ENCODE data around the gene TPT1.
A peak's percentile ranks its signal among the peaks of the same experiment; 100 is the strongest.

TPT1 gene

GRCh38 chr13:45374917-45375316, 33.9 kb upstream of the TPT1 start:
- DNase-seq (no peak), ATAC-seq (replicated peaks) (no peak)
- Mint-ChIP-seq H3K4me1 (peaks cover 5 to 10% of the 10 kb centered on the region in 2 donors), H3K27ac (no peak overlapping the region), H3K9me3 (no peaks in the 10 kb centered on the region), H3K27me3 (no peaks in the 10 kb centered on the region), H3K36me3 (peaks cover 5 to 17% of the 10 kb centered on the region in 2 donors), H3K4me3 (no peak overlapping the region)

DNA sequence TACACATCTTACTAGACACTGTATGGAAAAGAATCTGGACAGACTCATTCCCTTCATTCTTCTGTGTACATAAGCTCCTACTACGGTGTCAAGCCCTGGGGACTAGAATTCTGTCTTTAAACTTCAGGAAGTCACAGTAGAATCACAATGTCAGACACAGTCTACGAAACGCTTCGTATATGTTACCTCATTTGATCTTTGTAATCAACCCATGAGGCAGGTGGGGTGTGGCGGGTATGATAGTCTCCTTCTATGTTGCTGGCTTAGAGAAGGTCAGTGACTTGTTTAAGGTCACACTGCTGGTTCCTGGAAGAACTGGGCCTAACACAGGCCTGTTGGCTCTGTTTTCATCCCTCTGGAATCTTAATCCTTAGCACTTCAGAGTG, 32.2 kb upstream of the TPT1 start:
- Mint-ChIP-seq H3K27ac (no peak overlapping the region), H3K27me3 (no peaks in the 10 kb centered on the region), H3K36me3 (peaks cover 7 to 23% of the 10 kb centered on the region in 2 donors), H3K4me3 (no peak overlapping the region), H3K4me1 (peaks cover 11 to 19% of the 10 kb centered on the region in 2 donors), H3K9me3 (no peaks in the 10 kb centered on the region)
- ATAC-seq (replicated peaks) (no peak), DNase-seq (no peak)

GRCh38 chr13:45372189-45373161, 31.5 kb upstream of the TPT1 start:
- no peak overlapping the region for H3K4me3 Mint-ChIP-seq
- H3K9me3 Mint-ChIP-seq, result no peaks in the 10 kb centered on the region
- H3K27me3 Mint-ChIP-seq, result no peaks in the 10 kb centered on the region
- peaks cover 14 to 26% of the 10 kb centered on the region in 2 donors for H3K4me1 Mint-ChIP-seq
- DNase-seq, result no peak
- no peak overlapping the region for H3K27ac Mint-ChIP-seq
- ATAC-seq (replicated peaks), result no peak
- H3K36me3 Mint-ChIP-seq, result peaks cover 7 to 23% of the 10 kb centered on the region in 2 donors

- no peaks in the 10 kb centered on the region for H3K27me3 Mint-ChIP-seq
- H3K4me3 Mint-ChIP-seq, result peak overlapping the region; percentile 11 to 25
- H3K27ac Mint-ChIP-seq, result no peak overlapping the region
- ATAC-seq (replicated peaks) (peak; percentile 23 to 30), DNase-seq (no peak)
- no peaks in the 10 kb centered on the region for H3K9me3 Mint-ChIP-seq
- H3K4me1 Mint-ChIP-seq, result peaks cover 17 to 35% of the 10 kb centered on the region in 2 donors
- peaks cover 7 to 23% of the 10 kb centered on the region in 2 donors for H3K36me3 Mint-ChIP-seq
Observed at GRCh38 chr13:45370922-45371406, 30.0 kb upstream of the TPT1 start.

DNA sequence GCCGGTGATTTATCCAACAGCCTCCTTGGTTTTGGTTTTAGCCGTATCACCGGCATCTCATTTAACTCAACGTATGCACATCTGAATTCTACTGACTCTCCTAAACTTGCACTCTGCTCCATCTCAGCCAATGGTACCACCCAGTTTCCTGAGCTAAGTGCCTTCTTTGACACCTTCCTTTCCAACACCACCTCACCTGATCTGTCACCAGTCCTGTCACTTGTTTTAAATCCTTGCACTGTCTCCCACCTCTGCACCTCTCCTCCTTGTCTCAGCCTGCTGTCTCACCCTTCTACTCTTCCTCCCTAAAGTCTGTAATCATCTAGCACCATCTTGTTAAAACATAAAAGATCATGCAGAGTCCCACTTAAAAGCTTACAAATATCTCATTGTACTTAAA, 28.1 kb upstream of the TPT1 start:
- H3K4me3 Mint-ChIP-seq, result no peak overlapping the region
- ATAC-seq (replicated peaks), result no peak
- no peaks in the 10 kb centered on the region for H3K27me3 Mint-ChIP-seq
- DNase-seq, result no peak
- H3K36me3 Mint-ChIP-seq, result peaks cover 16 to 29% of the 10 kb centered on the region in 2 donors
- no peak overlapping the region for H3K27ac Mint-ChIP-seq
- H3K4me1 Mint-ChIP-seq, result peaks cover 17 to 35% of the 10 kb centered on the region in 2 donors
- peaks cover 0 to under 1% of the 10 kb centered on the region in 2 donors for H3K9me3 Mint-ChIP-seq

GRCh38 chr13:45368571-45368970, 27.6 kb upstream of the TPT1 start:
- Mint-ChIP-seq H3K27ac (peak overlapping the region; percentile 33), H3K4me1 (peaks cover 17 to 35% of the 10 kb centered on the region in 2 donors), H3K27me3 (no peaks in the 10 kb centered on the region), H3K36me3 (peaks cover 21 to 33% of the 10 kb centered on the region in 2 donors), H3K4me3 (no peak overlapping the region), H3K9me3 (peaks cover 5 to 6% of the 10 kb centered on the region in 2 donors)
- ATAC-seq (replicated peaks) (no peak), DNase-seq (no peak)

DNA sequence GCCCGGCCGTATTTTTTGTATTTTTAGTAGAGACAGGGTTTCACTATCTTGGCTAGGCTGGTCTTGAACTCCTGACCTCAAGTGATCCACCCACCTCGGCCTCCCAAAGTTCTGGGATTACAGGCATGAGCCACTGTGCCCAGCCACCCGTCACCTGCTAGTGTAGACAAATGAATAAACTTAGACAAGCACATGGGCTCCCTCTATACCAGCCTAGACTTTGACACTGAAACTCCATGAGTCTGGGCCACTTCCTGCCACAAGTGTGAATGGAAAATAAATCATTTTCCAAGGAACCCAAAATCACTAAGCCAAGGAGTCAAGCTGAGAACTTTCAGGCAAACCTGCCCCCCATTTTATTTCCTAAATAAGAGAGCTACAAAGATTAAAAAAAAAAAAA, 27.0 kb upstream of the TPT1 start:
- Mint-ChIP-seq H3K27me3 (no peaks in the 10 kb centered on the region), H3K36me3 (peaks cover 25 to 33% of the 10 kb centered on the region in 2 donors), H3K4me3 (peak overlapping the region in 1 of 2 donors; percentile 1)

GRCh38 chr13:45367358-45367757, 26.4 kb upstream of the TPT1 start:
- ATAC-seq (replicated peaks) (peak; percentile 100), DNase-seq (peak; percentile 88)
- Mint-ChIP-seq H3K36me3 (peaks cover 29 to 35% of the 10 kb centered on the region in 2 donors), H3K27me3 (no peaks in the 10 kb centered on the region), H3K27ac (peak overlapping the region; percentile 7), H3K4me3 (peak overlapping the region; percentile 1), H3K4me1 (peaks cover 21 to 36% of the 10 kb centered on the region in 2 donors), H3K9me3 (peaks cover 6 to 9% of the 10 kb centered on the region in 2 donors)

More for the DNA sequence above, 27.0 kb upstream of the TPT1 start:
- ATAC-seq (replicated peaks) (no peak), DNase-seq (no peak)
- peaks cover 17 to 35% of the 10 kb centered on the region in 2 donors for H3K4me1 Mint-ChIP-seq
- peak overlapping the region; percentile 7 for H3K27ac Mint-ChIP-seq
- peaks cover 6 to 9% of the 10 kb centered on the region in 2 donors for H3K9me3 Mint-ChIP-seq

GRCh38 chr13:45365558-45365885, 24.5 kb upstream of the TPT1 start:
- Mint-ChIP-seq H3K4me1 (peaks cover 21 to 33% of the 10 kb centered on the region in 2 donors), H3K27ac (no peak overlapping the region)

DNA sequence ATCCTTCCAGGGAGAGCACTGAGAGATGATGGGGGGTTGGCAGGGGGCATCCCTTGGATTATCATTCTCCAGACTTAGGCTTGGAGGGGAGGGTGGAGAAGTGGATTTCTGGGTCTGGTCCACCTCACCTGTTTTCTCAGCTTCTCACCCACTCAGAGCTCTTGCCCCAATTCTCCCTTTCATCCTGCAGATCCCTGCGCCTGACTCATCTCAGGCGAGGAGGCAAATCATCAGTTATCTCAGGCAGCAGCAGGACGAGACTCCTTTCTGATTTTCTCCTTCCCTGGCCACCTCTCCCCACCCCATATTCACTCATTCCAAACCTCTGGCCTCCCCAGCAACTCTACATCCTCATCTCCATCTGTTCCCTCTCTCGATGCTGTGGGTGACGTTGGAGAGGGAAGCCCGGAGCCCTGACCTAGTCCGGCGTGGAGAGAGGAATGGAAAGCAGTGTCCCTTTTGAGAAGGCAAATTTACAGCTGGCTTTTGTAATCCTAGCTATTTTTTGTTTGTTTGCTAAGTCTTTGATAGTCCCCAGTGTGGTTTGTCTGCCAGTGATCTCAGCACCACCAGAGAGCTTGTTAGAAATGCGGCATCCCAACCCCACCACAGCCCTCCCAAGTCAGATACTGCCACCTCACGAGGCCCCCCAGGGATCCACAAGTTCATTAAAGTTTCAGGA, 24.0 kb upstream of the TPT1 start:
- no peak for DNase-seq
- peaks cover 6 to 9% of the 10 kb centered on the region in 2 donors for H3K9me3 Mint-ChIP-seq
- H3K36me3 Mint-ChIP-seq, result peaks cover 39 to 46% of the 10 kb centered on the region in 2 donors
- H3K4me1 Mint-ChIP-seq, result peaks cover 21 to 33% of the 10 kb centered on the region in 2 donors
- no peak for ATAC-seq (replicated peaks)
- no peak overlapping the region for H3K4me3 Mint-ChIP-seq
- H3K27ac Mint-ChIP-seq, result peak overlapping the region; percentile 67
- H3K27me3 Mint-ChIP-seq, result no peaks in the 10 kb centered on the region

More at GRCh38 chr13:45365558-45365885, 24.5 kb upstream of the TPT1 start:
- ATAC-seq (replicated peaks) (no peak), DNase-seq (no peak)
- H3K9me3 Mint-ChIP-seq, result peaks cover 6 to 9% of the 10 kb centered on the region in 2 donors
- H3K4me3 Mint-ChIP-seq, result no peak overlapping the region
- peaks cover 36 to 43% of the 10 kb centered on the region in 2 donors for H3K36me3 Mint-ChIP-seq
- no peaks in the 10 kb centered on the region for H3K27me3 Mint-ChIP-seq

GRCh38 chr13:45362939-45363338, 22.0 kb upstream of the TPT1 start:
- peaks cover 6 to 9% of the 10 kb centered on the region in 2 donors for H3K9me3 Mint-ChIP-seq
- H3K4me3 Mint-ChIP-seq, result no peak overlapping the region
- peaks cover 14 to 22% of the 10 kb centered on the region in 2 donors for H3K4me1 Mint-ChIP-seq
- no peaks in the 10 kb centered on the region for H3K27me3 Mint-ChIP-seq
- no peak overlapping the region for H3K27ac Mint-ChIP-seq
- DNase-seq (no peak), ATAC-seq (replicated peaks) (no peak)
- H3K36me3 Mint-ChIP-seq, result peaks cover 41 to 49% of the 10 kb centered on the region in 2 donors

GRCh38 chr13:45361596-45362206, 20.7 kb upstream of the TPT1 start:
- peak overlapping the region; percentile 85 for H3K27ac Mint-ChIP-seq
- DNase-seq, result no peak
- peaks cover 50 to 56% of the 10 kb centered on the region in 2 donors for H3K36me3 Mint-ChIP-seq
- peaks cover 6 to 9% of the 10 kb centered on the region in 2 donors for H3K9me3 Mint-ChIP-seq
- peaks cover 16 to 17% of the 10 kb centered on the region in 2 donors for H3K4me1 Mint-ChIP-seq
- no peaks in the 10 kb centered on the region for H3K27me3 Mint-ChIP-seq
- no peak overlapping the region for H3K4me3 Mint-ChIP-seq
- ATAC-seq (replicated peaks), result no peak

DNA sequence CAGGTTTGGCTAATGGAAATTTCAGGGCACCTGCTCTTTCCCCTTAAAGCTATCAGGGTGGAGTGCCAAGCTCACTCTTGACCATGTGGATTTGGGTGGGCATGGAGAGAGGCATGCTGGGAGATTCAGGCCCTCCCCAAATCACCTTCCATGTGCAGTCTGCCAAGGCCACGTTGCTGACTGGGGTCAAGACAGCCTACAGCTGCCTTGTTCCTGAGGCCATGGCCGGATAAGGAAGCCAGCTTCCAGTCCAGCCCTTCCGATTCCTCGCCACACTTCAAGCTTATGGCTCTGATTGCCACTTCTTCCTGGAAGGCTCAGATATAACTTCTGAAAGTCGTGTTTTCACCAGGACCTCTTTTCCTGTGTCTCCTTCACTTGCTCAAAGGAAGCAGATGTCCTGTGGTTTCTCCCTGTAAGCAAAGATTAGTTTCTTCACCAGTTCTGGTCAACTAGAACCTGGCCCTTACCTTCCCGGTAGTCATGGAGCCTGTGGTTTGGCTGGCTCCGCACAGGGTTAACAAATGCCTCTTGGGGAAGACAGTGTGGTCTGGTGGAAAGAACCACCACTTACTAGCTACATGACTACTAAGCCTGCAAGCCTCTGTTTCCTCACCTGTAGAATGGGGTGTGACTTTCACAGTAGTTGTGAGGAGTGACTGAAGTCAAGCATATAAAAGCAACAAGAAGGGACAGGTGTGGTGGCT, 16.1 kb upstream of the TPT1 start:
- peak overlapping the region; percentile 70 for H3K27ac Mint-ChIP-seq
- no peak overlapping the region for H3K4me3 Mint-ChIP-seq
- peaks cover 14 to 27% of the 10 kb centered on the region in 2 donors for H3K4me1 Mint-ChIP-seq
- no peaks in the 10 kb centered on the region for H3K27me3 Mint-ChIP-seq
- no peaks in the 10 kb centered on the region for H3K9me3 Mint-ChIP-seq
- H3K36me3 Mint-ChIP-seq, result peaks cover 33 to 42% of the 10 kb centered on the region in 2 donors
- DNase-seq (no peak), ATAC-seq (replicated peaks) (no peak)

Data from stimulated activated naive B cell treated with anti-CD40 and anti-IgM and Interleukin-4, amounts not matched to agents 10 μg/mL and 1 μg/mL and 100 μg/mL, for 72 hours (primary cell).